ENCODE data around the gene STX7. TPM values are rescaled to one million over a fixed set of nuclear protein-coding genes. Genes with fewer than 3 reads are reported as not detected.
"Not testable (repeated sequence)": the region's sequence is repeated elsewhere in the genome, so short reads cannot be mapped to it uniquely, and the experiment has no call there.

The STX7 gene
- 40.2 TPM for polyA plus RNA-seq (2013, experiment 1 of 2; ENCODE audit: insufficient read length)
- 45.7 TPM for polyA plus RNA-seq (2013, experiment 2 of 2; ENCODE audit: insufficient read length)

GRCh38 chr6:132512638-132513632 lies at the start of gene STX7:
TSS of gene STX7 (minus strand) at chr6:132513116. CDS start at chr6:132503530, 9,586 bp downstream.
- peak; percentile 88 for DNase-seq

- not testable (repeated sequence) for DNase-seq
Observed at GRCh38 chr6:132560087-132560486, 47.2 kb upstream of the STX7 start.

GRCh38 chr6:132552372-132552771 lies 39.5 kb upstream of the STX7 start, which contains the start of gene TAAR8:
TSS of gene TAAR8 (plus strand) at chr6:132552672. CDS start at chr6:132552693, 21 bp downstream.
- no peak for DNase-seq

GRCh38 chr6:132551214-132551613 lies 38.3 kb upstream of the STX7 start:
- DNase-seq, result no peak

- no peak for DNase-seq
Observed at GRCh38 chr6:132548746-132549463, 36.0 kb upstream of the STX7 start.

- DNase-seq, result no peak
Observed at GRCh38 chr6:132544826-132545225, 31.9 kb upstream of the STX7 start.

GRCh38 chr6:132537977-132538376 lies 25.1 kb upstream of the STX7 start, which contains the start of gene TAAR9:
TSS of gene TAAR9 (plus strand) at chr6:132538277. CDS start at chr6:132538290, 13 bp downstream.
- no peak for DNase-seq

GRCh38 chr6:132537145-132537544 lies 24.2 kb upstream of the STX7 start:
- no peak for DNase-seq

- not testable (repeated sequence) for DNase-seq
Observed at GRCh38 chr6:132534546-132534945, 21.6 kb upstream of the STX7 start.

- DNase-seq, result peak; percentile 62
Observed at GRCh38 chr6:132530293-132530974, 17.5 kb upstream of the STX7 start.

- peak; percentile 9 for DNase-seq
Observed at GRCh38 chr6:132527791-132528190, 14.9 kb upstream of the STX7 start.

- DNase-seq, result no peak
Observed at GRCh38 chr6:132526461-132526860, 13.5 kb upstream of the STX7 start.

- no peak for DNase-seq
Observed at GRCh38 chr6:132525866-132526265, 12.9 kb upstream of the STX7 start.

- DNase-seq, result no peak
Observed at GRCh38 chr6:132524646-132525045, 11.7 kb upstream of the STX7 start.

- peak; percentile 20 for DNase-seq
Observed at GRCh38 chr6:132520953-132521352, 8.0 kb upstream of the STX7 start.

GRCh38 chr6:132515386-132515785 lies 2.5 kb upstream of the STX7 start:
- no peak for DNase-seq

GRCh38 chr6:132513831-132514545 lies 1.1 kb upstream of the STX7 start:
- no peak for DNase-seq

- no peak for DNase-seq
Observed at GRCh38 chr6:132512342-132512637, 626 bp downstream of the STX7 start.

- no peak for DNase-seq
Observed at GRCh38 chr6:132511831-132512220, 1.1 kb downstream of the STX7 start.

GRCh38 chr6:132511210-132511830 lies 1.6 kb downstream of the STX7 start:
- DNase-seq, result no peak
